AML-193 (cell line): ENCODE data around the gene MOB3B.
"Not testable (repeated sequence)": the region's sequence is repeated elsewhere in the genome, so short reads cannot be mapped to it uniquely, and the experiment has no call there.

Experiments used
- DNase-seq, 2 experiments: peaks; one replicate each; lab custom pipeline; 2025; lab: John Stamatoyannopoulos, UW

MOB3B gene

DNA sequence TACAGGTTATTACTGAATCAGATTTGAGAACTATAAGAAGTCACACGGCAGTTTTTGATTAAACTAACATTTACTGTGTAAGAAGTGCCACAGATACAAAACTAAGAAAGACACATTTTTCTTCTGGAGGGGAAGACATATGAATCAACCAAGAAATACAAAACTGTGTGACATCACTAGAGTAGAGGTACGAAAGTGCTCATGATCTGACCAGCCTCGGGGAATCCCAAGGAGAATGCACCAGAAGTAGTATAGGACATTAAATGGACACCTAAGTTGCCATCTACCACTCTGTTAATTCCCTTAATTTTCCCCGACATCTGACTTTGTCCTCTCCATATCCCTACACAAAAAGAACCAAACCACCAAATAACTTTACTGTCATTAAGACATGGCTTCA lies 10.8 kb downstream of the MOB3B start:
- no peak for DNase-seq

- DNase-seq, result no peak
Observed at GRCh38 chr9:27518006-27518405, 11.6 kb downstream of the MOB3B start.

DNA sequence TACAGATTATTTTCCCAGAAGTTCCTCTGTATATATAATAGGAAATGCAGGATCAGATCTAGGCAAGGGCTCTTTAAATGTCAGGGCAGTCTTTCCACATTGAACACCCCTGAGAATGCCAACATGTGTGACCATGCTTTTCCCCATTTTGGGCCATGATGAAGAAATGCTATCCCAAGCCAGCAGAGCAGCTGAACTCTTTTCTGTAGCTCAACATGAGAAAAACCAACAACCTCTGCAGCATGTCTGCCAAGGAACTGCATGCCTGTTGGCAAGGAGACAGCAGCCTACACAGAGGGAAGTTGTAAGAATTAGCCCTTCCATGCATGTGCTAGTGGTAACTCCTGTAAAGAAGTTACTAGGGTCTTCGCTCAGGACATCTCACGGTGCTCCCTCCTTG lies 15.1 kb downstream of the MOB3B start:
- DNase-seq, result no peak

DNA sequence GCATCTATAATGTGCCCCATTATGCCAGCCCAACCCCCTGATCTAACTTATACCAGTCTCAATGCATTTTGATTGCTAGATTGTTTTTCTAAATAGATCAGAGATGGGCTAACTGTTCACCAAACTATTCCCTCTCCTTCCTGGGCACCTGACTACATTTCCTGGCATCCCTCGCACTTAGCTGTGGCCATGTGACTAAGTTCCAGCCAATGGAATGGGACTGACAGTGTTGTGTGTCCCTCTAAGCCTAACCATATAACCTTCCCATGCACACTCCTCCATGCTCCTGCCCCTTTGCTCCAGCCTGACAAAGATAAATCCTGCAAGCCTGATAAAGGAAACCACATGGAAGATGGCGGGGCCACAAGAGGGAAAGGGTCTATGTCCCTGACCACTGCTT lies 17.8 kb downstream of the MOB3B start:
- DNase-seq, result no peak

DNA sequence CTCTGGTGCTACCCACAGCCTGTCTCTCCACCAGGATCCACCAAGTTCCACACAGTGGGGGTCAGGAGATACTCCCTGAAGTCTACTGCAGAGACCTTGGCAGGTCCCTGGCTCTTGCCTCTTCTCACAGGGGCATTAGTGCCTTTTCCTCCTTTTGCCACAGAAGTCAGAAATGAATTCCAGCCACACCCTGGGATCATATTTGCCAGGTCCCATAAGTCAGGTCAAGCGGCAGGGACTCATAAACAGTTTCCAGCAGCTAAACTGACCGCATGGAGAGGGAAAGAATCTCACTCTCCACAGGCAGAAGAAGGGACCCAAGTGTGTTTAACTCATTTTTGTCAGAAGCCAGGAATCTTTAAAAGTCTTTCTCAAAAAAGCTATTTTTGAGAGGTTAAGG lies 18.8 kb downstream of the MOB3B start:
- DNase-seq, result no peak

DNA sequence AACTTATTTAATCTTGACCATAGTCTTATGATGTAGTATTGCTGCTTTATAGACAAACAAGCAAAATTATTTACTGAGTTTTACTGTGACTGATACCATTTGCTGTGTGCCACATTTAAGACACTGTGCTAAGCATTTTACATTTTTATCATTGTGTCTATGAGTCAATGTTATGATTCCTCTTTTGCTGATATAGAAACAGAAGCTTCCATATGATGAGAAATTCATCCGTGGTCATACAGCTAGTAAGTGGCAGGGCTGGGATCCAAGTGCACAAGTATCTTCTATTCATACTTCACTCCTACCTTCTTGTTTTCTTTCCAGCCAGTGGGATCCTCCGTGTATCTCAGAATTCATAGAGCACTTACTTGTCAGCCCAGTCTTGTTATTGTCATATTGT lies 22.6 kb downstream of the MOB3B start:
- DNase-seq, result no peak

DNA sequence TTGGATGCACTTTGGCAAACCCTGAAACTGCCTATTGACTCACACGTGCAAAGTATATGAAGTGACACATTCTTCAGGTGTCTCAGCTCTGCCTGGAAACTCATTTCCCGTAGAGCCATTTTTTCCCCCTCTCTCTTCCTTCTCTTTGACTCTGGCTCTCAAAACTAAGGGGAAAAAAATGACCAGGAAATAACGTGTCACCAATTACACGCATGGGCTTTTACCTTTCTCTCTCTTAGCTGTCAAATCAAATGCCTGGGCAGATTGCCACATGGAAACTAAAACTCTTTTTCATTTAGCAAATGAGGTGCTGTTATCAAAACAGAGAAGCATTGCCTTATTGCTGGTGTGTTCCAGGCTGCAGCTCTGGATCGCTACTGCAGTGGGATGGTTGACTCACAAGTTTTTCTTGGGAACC lies 23.9 kb downstream of the MOB3B start:
- DNase-seq, result no peak

GRCh38 chr9:27504259-27504658 lies 25.4 kb downstream of the MOB3B start:
- DNase-seq, result no peak

DNA sequence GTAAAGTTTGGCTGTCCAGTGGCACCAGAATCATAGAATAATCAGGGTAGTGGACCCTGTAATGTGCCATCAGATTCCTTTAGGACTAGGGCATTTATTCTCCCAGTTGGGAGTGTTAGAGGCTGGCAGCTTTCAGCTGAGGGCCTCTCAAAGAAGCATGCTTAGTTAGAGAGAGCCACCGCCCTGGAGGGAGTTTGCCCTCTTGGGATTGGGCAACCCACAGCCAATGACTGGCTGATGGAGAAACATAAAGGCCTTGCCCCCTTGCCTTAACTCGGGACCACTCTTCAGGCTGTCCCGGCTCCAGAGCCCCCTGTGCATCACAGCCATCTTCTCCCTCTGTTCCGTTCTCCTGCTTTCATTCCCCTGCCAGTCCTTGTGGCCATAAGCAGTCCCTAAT lies 26.0 kb downstream of the MOB3B start:
- no peak for DNase-seq

GRCh38 chr9:27500902-27501301 lies 28.7 kb downstream of the MOB3B start:
- DNase-seq, result not testable (repeated sequence)

GRCh38 chr9:27499451-27499850 lies 30.2 kb downstream of the MOB3B start:
- DNase-seq, result no peak

DNA sequence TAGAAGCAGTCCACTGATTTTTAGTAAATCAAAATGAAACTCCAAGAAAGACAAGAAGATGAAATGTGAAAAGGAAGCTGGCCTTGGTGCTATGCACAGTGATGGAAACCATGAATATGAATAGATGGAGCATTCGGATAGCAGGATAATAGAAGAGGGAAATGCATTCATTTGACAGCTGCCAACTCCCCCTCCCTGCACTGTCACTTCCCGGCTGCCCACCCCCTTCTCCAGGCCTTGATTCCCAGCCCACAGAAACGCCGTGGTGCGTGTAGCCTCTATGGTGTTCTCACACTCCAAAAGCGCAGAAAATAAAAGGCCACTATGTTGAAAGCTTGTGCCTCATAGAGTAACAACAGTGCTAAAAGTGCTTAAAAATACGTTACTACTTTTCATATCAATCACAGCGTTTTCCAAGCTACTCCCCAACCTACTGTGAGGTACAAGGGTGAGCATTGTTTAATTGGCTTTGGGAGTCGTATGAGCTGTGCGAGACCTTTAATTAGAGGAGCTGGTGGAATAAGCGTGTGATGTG lies 31.7 kb downstream of the MOB3B start:
- no peak for DNase-seq

DNA sequence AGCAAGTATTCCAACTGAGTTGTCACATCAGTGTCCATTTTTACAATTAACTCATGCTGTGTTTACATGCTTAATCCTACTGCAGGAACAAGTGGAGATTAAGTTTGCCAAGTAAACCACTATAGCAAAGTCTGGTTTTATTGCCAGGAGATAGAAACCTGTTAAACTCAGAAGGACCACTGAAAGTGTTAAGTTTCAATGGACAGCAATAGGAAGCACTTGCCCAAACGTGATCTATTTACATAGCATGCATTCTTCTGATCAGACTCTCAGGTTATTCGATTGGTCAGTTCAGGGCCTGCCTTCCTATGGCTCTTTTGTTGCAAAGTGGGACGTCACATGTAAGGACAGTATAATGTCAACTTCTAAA lies 33.5 kb downstream of the MOB3B start:
- no peak for DNase-seq

DNA sequence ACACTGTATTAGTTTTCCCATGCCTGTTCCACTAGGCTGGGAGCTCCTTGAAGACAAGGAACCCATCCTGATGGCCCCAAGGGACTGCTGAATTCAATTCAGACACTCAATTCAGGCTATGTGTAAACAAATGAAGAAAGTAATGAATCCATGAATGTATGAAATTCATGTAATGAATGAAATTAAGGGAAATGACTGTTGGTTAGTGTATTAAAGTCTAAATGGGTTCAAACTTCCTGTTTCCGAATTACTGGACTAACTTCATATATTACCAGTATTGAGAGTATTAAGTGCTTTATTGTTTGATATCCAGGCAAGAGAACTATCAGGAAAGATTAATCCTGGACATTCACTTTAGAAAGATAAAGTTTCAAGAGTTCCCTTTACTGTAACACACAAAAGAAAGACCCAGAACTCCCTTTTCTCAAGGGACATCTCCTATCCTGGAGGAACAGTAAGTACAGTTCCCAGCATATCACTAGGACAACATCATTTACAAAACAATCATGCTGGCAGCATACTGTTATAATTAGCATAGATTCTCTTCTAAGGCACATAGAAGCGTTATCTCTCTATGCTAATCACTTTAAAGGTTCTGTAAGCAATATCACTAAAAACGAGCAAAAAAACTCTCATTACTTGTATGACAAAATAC lies 34.0 kb downstream of the MOB3B start:
- DNase-seq, result no peak

DNA sequence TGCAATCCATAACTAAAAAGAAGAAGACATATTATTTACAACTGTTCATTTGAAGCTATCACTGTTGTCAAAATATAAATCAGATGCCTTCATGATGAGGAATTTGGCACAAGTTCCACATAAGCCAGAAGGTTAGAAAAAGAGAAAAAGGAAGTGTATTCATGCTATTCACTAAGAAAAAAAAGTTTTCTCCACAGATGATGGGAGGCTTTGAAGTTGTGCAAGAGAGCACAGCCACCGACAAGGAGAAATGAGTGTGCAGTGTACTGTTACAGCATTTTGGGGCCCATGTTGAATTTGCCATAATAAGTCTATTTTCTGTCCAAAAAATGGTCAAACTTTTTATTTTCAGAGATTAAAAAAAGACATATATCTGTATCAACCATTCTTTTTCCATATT lies 38.5 kb downstream of the MOB3B start:
- peak; percentile 5 to 28 for DNase-seq

DNA sequence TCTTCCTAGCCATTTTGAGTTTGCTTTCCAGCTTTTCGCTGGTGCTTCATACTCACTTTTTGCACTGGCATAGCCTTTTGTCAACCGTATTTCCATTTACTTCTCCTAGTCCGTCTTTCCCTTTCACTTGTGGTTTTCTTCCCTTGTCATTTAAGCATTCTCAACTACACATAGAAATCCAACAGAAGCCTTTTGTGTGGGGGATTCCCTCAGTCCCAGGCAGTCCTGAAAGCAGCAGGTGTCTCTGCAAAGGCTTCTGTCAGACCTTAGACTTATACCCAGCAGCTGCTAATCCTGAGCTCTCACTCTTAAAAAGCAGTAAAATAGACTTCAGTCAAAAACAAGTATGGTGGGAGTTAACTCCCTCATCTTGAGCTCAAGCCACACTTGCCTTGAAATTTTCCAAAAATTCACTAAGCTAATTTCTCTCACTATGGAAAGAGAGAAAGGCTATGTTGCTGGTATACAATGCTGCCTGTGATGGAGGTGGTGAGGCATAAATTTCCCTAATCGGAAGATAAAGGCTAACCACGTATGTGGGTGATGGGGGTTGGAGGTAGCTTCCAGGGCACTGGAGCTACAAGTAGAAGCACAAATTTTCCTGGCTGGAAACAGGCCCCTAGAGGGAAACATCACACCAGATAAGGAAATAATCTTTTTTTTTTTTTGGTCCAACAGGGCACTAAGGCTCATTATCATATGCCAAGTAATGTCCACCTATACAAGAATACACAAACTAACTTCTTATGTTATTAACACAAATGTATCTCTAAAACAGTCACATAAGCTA lies 40.3 kb downstream of the MOB3B start:
- no peak for DNase-seq

GRCh38 chr9:27487927-27488326 lies 41.7 kb downstream of the MOB3B start:
- DNase-seq, result no peak

GRCh38 chr9:27487128-27487640 lies 42.4 kb downstream of the MOB3B start:
- no peak for DNase-seq

DNA sequence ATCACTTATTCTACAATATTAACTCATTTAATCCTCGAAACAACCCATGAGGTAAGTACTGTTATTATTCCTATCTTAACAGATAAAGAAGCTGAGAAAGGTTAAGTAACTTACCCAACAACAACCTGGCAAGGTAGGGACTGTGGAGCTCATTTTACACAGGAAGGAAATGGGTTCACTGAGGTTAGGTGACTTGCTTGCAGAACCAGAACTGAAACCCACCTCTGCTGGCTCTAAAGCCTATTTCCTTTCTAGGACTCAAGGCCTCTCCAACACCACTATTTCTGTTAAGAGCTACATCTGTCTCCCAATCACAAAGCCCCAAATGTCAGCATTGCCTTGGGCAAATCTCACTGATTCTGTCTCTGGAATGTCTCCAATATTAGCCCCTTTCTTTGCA lies 44.5 kb downstream of the MOB3B start:
- DNase-seq, result no peak

DNA sequence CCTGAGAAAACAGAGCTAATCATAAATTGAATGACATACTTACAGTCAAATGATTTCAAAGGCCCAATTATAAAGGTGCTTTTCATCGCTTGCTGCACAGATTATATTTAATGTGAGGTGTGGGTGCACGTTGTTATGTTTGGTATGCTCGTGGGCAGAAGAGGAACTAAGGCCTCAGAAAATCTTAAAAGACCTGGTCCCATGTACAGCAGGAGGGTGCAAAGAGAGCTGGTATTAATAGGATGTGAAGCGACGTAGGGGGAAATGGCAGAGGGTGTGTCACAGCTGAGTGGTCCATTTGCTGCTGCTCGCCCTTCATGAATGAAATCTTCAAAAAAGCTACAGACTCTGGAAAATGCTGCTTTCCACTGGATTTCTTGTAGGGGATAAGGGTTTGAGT lies 46.0 kb downstream of the MOB3B start:
- DNase-seq, result no peak

GRCh38 chr9:27482709-27483108 lies 46.9 kb downstream of the MOB3B start:
- DNase-seq, result no peak

GRCh38 chr9:27478322-27478721 lies 51.3 kb downstream of the MOB3B start:
- no peak for DNase-seq

DNA sequence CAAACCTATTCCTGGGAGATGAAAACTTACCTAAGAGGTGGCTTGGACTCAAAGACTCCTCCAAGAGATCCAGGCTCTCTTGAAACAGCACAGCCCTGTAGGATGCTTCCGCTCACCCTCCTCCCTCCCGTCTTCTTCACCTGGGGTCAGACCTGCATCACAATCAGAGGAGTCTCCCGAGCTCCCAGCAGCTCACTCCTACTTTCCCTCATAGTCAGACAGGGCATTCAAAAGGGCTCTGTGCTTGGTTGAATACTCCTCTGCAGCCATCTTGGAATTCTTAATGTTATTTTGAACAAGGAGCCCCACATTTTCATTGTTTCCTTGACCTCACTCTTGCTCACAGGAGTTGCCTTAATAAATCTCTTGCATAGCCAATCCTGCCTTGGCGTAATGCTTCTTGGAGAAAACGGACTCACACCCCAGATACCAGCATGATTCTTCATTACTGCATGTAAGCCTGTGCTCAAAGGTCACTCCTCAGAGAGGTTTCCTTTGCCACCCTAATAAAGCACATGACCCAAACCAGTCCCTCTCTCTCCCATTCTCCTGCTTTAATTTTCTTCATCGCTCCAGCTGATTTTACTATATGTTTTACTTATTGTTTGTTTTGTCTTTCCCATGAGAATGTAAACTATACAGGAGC lies 52.6 kb downstream of the MOB3B start:
- no peak for DNase-seq
